NOMO-1 (cell line): ENCODE data around the gene MYO16.

ENCODE experiments used
- DNase-seq, 2 experiments: peaks; one replicate each; lab custom pipeline; 2025; ENCODE audit not compliant: unreplicated experiment in 2 of 2; lab: John Stamatoyannopoulos, UW

MYO16 gene

GRCh38 chr13:108859197-108860012 is 230.0 kb downstream of the MYO16 start:
- no peak for DNase-seq

DNA sequence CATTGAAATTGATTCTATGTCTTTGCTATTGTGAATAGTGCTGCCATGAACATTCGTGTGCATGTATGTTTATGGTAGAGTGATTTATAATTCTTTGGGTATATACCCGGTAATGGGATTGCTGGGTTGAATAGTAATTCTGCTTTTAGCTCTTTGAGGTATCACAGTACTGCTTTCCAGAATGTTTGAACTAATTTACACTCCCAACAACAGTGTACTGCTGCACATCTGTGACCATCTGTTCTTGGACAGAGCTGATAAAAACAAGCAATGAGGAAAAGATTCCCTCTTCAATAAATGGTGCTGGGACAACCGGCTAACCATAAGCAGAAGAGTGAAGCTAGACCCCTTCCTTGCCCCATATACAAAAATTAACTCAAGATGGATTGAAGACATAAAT is 231.0 kb downstream of the MYO16 start:
- DNase-seq, result no peak

- no peak for DNase-seq
Measured at GRCh38 chr13:108877300-108877699, 247.9 kb downstream of the MYO16 start.

GRCh38 chr13:108878732-108879131 is 249.3 kb downstream of the MYO16 start:
- no peak for DNase-seq

DNA sequence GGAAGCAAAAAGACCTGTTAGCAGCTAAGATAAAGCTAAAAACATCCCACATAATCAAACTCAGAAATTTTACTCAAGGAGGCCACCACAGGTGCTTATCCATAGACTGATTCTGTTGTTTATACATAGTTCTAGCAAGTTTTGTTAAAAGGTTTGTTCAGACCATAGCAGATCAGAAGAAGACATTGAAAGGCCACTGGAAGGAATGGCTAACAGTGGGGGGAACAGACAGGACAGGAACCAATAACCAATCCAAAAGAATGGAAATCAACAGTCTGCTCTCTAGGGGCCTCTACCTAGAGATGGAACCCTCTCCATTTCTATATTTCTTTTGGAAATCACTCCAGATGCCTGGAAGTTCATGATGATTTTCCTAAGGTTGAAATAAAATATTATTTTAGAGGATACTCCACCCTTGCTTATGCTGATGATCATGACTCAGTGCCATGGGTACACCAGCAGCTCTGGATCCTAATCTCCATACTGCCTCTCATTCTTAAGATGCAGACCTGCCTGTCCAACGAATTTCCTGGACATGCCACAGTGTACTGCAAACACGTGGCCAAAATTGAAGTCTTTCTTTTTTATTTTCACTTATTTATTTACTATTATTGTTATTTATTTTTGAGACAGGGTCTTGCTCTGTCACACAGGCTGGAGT is 260.0 kb downstream of the MYO16 start:
- DNase-seq, result no peak

DNA sequence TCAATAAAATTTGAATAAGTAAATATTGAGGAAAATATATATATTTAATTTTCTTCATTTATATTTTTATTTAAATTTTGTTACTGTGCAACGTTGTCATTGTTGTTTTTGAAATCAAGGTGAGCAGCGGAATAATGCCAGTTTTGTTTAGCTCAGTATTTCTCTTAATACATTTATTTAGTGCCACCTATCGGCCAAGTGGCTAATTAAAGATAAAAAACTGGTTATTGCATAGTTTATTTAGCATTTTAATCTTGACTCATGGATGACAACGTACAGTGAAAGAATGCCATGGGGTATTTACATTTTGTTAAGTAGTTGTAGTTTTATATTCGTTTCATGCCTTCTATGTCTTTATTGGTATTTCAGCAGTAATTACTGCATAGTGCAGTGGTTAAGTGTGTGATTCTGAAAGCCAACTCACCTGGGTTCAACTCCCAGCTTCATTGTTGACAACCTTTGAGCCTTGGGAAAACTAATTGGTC is 265.9 kb downstream of the MYO16 start:
- peak in 1 of 2 experiments; percentile 33 for DNase-seq

- peak; percentile 15 to 33 for DNase-seq
Measured at GRCh38 chr13:108897955-108898354, 268.5 kb downstream of the MYO16 start.

DNA sequence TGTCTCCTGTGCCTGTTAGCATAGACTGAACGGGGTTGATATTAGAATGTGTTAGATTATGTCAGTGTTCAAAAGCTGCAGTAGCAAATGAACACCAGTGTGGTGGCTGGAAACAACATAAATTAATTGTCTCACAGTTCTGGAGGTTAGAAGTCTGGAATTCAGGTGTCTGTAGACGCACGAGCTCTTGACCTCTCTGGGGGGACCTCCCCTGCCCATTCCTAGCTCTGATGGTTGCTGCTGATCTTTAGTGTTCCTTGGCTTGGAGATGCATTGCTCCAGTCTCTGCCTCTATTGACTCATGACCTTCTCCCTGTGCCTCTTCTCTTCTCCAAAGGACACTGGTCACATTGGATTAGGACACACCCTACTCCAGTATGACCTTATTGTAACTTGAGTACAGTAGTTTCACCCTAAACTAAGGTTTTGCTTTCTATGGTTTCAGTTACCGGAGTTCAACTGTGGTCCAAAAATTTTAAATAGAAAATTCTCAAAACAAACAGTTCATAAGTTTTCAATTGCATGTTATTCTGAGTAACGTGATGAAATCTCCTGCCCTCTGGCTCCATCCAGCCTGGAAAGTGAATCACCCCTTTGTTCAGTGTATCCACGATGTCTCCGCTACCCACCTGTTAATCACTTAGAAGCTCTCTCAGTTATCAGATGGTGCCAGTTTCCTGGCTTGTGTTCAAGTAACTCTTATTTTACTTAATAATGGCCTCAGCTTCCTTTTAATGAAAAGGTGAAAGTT is 273.2 kb downstream of the MYO16 start:
- no peak for DNase-seq

DNA sequence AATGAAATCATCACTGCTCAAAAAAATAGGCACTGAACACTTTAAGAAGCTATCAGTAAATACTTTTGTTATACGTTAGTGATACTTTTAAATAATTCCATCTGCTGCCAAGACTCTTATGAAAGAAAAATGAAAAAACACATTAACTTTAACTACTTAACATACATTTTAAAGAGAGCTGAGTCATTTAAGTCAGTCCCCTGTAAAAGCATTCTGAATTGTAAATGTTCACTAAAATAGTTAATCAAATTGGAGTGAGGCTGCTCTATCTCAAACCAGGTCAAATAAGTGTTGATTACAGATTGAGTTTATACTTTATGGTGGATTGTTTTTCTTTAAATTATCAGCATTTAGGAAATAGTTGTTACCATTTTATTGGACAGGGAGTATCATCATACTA is 274.2 kb downstream of the MYO16 start:
- DNase-seq, result no peak

DNA sequence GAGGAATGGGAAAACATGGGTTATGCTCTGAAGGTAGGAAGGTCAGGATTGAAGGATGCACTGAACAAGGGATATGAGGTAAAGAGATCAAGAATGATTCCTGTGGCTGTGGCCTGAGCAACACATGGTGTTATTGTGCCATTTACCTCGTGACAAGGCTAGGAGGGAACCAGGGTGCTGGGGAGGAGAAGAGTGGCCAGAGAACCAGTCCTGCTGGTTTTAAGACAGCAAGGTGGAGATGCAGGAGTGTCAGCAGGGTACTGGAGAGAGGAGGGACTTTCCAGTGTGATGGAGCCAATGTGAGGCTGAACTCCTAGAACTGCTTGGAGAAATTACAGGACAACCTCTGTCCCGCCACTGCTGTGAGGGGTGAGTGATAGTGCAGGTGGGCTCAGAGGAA is 282.4 kb downstream of the MYO16 start:
- DNase-seq, result no peak

- peak; percentile 25 to 45 for DNase-seq
Measured at GRCh38 chr13:108913731-108914130, 284.3 kb downstream of the MYO16 start.

- DNase-seq, result peak; percentile 7 to 52
Measured at GRCh38 chr13:108915095-108915633, 285.8 kb downstream of the MYO16 start.

DNA sequence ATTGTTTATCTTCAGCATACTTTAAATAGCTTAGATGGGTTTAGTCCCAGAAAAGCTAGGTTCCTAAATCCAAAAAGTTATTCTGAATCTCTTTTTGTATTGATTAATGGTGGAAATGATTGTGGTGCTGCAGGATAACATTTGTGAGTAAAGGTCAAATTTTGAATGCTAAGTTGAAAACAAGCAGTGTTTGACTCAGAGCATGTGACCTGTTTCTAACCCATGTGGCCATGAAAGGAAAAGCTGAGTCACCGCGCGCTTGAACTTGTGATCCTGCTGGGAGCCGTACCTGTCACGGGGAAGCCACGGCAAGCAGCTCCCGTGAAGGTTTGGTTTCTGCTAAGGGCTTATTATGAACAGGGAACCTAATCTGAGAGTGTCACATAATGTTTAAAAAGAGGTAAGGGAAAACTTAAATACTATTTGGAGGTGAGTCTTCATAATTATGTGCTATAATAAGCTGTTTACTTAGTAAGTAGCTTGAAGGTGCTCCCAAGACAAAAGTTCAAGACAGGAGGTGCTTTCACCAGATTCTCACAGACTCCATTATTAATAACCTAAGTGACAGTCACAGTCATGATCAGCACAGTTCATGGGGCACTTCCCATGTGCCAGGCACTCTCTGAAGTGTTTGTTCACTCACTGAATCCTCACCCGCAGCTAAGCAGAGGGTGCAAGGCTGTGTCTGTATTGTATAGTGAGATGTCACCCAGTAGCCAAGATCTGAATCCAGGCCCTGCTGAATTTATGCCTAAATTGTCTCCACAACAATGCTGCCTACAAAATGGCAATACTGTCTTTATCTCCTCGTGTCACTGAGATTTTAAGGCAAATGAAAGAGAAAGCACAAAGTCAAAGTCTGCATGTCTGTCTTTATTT is 286.5 kb downstream of the MYO16 start:
- peak; percentile 62 to 72 for DNase-seq

DNA sequence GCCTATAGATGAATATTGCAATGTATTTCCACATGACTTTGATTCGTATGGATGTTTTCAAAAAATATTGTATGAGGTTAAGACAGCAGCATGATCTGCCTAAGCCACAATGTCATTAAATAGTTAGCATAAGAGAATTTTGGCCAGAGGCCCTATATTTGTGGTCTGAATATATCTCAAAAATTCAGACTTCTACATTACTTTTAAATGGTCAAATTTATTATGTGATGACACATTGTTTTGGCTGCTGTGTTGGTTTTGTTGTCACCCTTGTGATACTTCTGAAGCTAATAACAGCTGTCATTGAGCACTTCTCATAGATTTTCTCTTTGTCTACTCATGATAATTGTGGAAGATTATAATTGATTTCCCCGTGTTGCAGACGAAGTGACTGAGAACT is 288.2 kb downstream of the MYO16 start:
- no peak for DNase-seq

GRCh38 chr13:108919036-108919907 is 289.9 kb downstream of the MYO16 start:
- DNase-seq, result no peak

DNA sequence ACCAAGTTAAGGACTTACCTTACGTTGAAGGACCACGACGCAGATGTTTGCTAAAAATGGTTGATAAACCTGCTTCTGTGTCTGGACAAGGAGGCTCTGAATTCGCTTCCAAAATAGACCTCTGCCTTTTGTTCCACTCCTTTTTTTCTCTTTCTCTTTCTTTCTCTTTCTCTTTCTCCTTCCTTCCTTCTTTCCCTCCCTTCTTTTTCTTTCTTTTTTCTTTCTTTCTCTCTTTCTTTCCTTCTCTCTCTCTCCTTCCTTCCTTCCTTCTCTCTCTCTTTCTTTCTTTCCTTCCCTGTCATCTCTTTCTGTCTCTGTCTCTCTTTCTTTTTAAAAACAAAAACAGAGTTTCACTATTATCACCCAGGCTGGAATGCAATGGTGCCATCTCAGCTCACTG is 290.7 kb downstream of the MYO16 start:
- no peak for DNase-seq

DNA sequence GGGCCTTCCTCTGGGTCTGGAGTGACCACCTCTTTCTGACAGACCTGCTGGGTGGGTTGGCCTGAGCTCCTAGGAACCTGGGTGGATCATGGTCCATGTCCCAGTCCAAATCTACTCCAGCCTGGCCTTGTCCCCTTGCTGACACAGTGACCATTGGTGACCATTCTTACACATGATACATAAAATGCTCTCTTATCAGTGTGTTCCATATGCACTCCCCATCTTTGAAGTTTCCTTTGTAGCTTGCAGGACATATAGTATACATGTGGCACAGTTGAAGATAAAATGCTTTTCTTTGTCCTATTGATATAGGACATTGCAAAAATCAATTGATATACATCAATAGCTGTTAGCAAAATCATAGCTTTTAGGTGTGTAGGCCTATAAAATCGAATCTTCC is 291.8 kb downstream of the MYO16 start:
- DNase-seq, result no peak

DNA sequence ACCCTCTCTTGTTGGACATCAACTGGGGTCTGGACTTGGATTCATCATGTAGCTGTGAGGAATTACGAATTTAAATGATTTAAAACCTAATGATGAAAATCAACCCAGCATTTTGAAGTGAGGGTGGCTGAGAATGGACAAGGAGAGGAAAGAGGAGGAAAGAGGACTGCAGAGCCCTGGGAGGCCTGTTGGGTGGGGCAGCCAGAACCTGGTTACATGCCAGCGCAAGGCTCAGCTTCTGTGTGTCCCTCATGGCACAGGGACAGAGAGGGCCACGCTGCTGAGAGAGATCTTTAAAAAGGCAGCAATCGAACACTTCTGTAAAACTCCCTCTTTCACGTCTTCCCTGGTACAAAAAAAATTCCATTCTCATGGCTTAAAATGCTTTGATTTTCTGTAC is 292.7 kb downstream of the MYO16 start:
- DNase-seq, result no peak

- DNase-seq, result no peak
Measured at GRCh38 chr13:108923386-108924047, 294.1 kb downstream of the MYO16 start.
